CD4-positive, alpha-beta T cell treated with Interleukin-10 for 1 hour (primary cell): ENCODE results near the gene DOCK2.
"Not testable (repeated sequence)": the region's sequence is repeated elsewhere in the genome, so short reads cannot be mapped to it uniquely, and the experiment has no call there.

ENCODE experiments used
- DNase-seq: peaks from one replicate; pipeline ENCODE4 v3.0.0-alpha.2; 2020

DOCK2 gene

DNA sequence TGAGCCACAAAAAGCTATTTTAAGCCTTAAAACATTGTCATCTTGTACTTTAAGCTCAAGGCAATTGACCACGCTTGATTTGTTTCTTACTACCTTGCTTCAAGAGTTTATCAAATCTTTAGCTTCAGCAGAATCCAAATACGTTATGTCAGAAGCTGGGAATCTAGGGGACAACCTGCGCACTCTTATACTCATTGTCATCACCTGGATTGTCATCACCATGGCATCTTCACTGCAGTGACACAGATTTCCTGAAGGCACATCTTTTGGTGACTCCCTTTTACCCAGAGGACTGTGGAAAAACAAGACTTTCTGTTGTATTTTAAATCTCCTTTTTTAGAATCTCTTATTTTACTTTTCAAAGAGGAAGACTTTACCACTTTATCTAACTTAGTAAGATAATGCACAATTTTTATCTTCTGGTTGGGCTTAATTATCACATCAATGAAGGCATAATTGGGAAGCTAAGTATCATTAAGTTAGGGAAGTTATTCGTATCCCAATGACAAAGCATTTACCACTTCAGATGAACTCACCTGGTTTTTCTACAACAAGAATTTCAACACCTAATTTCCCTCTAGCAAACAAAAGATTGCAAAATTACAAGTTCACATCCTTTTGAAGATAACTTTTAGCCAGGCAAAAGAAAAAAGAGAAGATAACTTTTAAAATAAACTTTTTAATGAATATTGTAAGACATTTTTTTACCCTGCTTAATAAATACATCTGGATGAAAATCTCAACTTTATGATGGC is 162.0 kb downstream of the DOCK2 start:
- no peak for DNase-seq

DNA sequence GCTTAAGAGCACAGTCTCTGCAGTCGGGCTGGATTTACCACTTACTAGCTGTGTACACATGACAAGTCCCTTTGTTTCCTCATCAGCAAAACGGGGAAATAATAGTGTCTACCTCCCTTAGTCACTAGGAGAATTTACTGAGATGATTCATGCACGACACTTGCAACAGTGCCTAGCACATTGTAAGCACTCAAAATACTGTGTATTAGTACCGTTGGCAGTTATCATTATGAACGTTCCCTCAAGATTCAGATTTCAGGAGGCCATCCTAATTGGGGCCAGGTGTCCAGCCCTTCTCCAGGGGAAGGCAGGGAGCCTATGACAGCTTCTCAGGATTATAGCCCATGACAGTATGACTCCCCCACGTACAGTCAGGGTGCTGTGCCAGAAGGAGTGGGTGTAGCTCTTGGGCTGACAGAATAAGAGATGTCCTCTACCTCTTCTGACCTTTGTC is 164.3 kb downstream of the DOCK2 start:
- DNase-seq: no peak

DNA sequence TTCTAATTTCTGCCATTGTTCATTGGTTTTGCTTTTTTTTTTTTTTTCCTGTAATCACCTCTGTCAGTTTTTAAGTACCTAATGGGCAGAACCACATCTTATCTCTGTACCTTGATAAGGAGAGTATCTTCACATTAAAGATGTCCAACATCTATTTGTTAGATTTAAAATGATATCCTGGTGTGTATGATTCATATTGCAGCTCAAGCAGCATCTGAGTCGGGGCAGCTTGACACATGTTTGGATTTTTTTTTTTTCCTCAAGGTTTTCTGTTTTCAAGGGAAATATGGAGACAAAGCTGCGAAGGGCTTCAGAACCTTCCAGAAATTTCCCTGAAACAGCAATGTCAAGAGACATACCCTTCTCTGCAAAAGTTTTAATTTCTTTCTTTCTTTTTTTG is 164.7 kb downstream of the DOCK2 start:
- DNase-seq: no peak

GRCh38 chr5:169803077-169803981 is 166.3 kb downstream of the DOCK2 start:
- no peak for DNase-seq

DNA sequence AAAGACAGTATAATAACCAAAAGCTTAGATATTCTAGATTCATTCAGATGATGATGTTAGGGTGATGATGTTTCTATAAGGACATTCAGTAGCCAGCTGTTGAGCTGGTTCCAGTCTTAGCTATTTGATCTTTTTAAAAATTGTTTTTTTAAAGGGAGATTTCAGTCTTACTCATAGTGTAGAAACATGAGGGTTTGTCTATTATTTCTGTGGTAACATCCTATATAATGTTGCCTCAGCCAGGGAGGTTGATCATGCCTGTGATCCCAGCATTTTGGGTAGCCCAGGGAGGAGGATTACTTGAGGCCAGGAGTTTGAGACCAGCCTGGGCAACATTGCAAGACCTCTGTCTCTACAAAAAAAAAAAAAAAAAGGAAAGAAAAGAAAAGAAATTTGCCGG is 167.8 kb downstream of the DOCK2 start:
- DNase-seq: no peak

- peak; percentile 18 for DNase-seq
These were observed 168.5 kb downstream of the DOCK2 start for GRCh38 chr5:169805527-169805934.

DNA sequence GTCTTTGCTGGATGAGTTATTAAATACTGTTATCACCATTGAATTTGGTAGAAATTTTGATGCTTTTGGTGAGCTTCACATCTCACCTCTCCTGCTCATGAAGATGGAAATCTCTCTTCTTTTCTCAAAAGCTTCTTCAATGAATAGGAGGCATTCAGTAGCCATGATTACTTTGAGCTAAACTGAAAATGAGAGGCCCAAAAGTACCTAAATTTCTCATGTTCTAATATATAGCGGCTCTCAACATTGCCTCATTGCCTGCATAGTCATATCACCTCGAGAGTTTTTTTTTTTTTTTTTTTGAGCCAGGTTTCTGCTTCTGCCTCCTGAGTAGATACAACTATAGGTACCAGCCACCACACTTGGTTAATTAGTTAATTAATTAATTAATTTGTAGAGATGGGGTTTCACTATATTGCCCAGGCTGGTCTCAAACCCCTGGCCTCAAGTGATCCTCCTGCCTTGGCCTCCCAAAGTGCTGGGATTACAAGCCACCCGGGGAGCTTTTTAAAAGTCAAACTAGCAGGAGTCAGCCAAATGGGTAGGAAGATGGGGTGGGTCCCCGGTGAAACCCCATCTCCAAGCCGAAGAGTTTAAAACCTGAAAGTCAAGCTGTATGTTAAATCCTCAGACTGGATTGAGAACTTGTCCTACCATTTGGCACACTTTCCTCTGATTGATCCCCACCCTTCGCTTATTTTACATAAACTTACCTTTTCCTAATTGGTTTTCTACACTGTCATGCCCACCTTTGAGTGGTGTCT is 169.0 kb downstream of the DOCK2 start:
- DNase-seq: no peak

DNA sequence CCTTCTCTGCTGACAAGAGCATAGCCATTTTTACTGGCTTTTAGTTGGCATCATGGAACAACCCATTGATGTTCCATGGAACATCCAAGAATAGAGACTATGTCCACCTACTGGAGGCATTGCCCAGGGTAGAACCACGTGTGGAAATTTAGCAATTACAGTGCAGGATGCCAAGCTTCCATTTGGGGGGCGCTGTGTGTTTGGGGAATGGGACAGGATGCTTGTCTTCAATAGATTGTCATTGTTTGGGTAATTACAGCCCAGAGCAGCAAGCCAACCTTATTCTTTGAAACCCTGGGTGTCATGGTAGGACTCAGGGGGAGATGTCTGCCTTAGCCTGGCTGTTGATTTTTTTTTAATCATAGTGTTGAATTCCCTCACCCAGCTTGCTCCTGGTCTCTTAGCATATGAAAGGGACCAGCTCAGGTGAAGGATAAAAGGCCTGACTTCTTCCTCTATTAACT is 171.1 kb downstream of the DOCK2 start:
- DNase-seq: no peak

DNA sequence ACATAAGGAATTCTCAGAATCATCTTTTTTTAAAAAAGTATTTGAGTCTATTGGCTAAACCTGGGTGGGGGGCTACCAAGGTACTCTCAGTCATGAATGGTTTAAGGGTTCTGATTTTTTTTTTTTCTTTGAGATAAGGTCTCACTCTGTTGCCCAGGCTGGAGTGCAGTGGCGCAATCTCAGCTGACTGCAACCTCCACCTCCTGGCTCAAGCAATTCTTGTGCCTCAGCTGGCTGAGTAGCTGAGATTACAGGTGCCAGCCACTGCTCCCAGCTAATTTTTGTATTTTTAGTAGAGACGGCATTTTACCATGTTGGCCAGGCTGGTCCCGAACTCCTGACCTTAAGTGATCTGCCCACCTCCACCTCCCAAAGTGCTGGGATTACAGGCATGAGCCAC is 171.8 kb downstream of the DOCK2 start:
- DNase-seq: not testable (repeated sequence)

- DNase-seq: no peak
These were observed 172.2 kb downstream of the DOCK2 start for GRCh38 chr5:169809281-169809680.

GRCh38 chr5:169810524-169810923 is 173.4 kb downstream of the DOCK2 start:
- DNase-seq: no peak

DNA sequence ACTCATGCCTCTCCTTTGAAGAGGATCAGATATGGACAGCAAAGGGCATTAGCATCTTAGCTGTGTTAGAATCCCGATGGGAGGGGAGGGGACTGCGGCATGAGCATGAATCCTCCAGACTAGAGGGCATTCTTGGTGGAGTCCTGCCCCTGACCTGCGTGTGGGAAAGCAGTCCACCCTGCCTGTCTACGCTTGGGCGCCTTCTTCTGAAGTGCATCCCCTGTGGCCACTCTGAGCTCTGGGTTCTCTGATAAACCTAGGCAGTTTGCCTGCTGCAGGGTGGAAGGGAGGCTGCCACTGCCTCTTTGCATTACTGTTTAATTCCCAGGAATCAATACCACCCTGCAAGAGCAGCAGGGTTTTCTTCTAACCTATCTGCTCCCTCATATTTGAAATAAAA is 173.9 kb downstream of the DOCK2 start:
- DNase-seq: no peak

GRCh38 chr5:169811680-169812079 is 174.6 kb downstream of the DOCK2 start:
- no peak for DNase-seq

GRCh38 chr5:169812786-169813185 is 175.7 kb downstream of the DOCK2 start:
- no peak for DNase-seq

DNA sequence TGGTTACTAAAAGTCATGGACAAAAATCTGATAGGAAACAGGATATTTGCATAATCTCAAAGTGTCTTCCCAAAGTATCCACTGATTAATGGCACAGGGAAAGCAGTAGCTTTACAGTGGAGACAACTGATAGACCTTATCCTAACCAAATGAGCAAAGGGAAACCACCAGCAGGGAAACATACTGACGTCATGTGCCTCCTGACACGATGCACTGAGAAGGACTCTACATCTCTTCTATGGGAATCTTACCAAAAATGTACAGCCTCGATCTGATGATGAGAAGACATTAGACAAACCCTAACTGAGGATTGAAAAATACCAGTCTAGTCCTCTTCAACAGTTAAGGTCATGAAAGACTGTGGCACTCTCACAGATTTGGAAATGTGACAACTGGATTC is 177.0 kb downstream of the DOCK2 start:
- DNase-seq: no peak

DNA sequence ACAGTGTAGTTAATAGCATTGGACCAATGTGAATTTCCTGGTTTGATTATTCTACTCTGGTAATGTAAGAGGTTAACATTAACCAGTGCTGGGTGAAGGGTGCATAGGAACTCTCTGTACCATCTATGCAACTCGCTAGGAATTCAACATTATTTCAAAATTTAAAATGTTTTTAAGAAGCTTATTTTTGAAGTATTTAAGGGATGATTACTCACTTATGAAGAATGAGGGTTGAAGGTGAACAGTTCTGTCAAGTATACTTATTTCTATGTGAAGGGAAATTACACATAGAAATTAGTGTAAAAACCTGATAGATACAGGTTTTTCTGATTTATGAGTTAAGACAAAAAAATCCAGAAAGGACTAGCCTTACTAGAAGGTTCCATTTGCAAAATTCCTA is 177.4 kb downstream of the DOCK2 start:
- no peak for DNase-seq

GRCh38 chr5:169817031-169817430 is 180.0 kb downstream of the DOCK2 start:
- no peak for DNase-seq

DNA sequence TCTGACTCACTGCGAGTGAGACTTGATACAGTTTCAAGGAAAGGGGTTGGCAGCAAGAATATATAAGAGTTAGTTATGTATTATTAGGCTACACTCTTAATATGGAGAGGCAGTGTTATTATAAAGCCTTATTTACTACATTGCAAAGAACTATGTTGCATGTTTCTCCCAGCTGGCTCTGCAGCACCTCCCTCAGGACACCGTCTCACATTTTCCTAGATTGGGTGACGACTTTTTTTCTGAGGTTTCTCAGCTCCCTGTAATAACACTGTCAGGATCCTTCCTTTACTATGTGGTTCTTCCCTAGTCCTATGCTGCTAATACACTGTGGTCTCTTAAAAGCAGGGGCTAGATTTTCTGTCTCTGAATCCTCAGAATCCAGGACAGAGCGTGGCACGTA is 189.5 kb downstream of the DOCK2 start:
- no peak for DNase-seq

- no peak for DNase-seq
These were observed 190.7 kb downstream of the DOCK2 start for GRCh38 chr5:169827769-169828168.

GRCh38 chr5:169828385-169828784 is 191.3 kb downstream of the DOCK2 start:
- no peak for DNase-seq

DNA sequence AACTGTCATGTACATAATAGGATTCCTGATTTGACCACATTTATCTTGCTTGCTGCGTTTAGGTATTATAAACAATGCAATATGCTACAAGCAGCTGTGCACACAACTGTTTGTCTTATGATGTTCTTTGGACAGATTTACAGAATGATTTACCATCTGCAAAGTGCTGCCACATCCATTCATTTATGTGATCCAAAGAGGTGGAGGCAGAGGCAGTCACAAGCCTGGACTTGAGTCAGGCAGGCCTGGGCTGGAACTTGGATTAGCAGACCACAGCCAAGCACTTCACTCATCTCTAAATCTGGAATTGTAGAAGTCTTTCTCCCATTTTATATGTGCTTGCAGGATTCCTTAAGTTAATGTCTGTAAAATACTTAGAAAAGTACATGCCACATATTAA is 194.3 kb downstream of the DOCK2 start:
- DNase-seq: no peak

DNA sequence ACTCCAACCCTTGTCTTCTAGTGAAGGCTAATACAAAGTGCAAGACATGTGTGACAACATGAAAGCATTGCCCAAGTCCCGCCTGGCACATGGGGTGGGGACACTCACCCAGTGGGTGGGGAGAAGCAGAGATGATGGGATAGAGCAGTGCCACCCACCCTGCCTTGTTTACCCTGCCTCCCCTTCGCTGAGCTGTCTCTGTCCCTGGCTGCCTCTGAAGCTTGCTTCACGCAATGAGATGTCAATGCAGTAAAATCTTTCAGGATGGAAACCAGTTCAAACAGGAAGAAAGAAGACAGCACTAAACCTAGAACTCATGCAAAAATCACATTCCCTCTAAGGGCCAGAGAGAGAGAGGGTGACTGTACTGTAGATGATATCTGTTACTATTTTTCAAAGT is 195.2 kb downstream of the DOCK2 start:
- no peak for DNase-seq

DNA sequence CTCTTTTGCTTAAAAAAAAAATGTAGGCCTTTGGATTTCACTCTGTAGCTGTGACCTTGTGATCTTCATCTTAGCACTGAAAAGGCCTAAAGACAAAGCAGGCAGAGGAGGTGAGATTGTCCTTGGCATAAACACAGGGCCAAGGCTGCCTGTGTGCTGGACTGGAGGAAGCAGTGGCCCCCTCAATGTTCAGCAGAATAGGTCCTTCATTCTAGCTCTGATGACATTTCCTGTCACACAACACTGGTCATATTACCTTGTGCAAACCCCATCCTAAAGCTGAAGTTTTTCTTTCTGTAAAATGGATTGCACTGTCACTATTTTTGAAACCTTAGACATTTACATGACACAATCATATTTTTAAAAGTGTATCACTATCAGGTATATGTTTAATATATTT is 195.8 kb downstream of the DOCK2 start:
- DNase-seq: no peak
